Lower leg skin (tissue), 3 donors: ENCODE data around the gene SLC35A4.

Experiments
- CTCF ChIP-seq, 3 donors: fragments of 450-650 bp; IDR thresholded peaks; one replicate each; pipeline ENCODE4 v1.5.1; 2016; ENCODE audit warnings: antibody characterized with exemption in 3 of 3, mild to moderate bottlenecking in 3 of 3, moderate library complexity in 2 of 3
- POLR2A ChIP-seq, 2 donors: fragments of 450-650 bp; IDR thresholded peaks; one replicate each; pipeline ENCODE4 v1.6.1; 2016 to 2017; ENCODE audit warnings: antibody characterized with exemption in 2 of 2, mild to moderate bottlenecking in 1 of 2, moderate library complexity in 1 of 2

GRCh38 chr5:140561753-140562523, 2.7 kb upstream of the SLC35A4 start:
- TF ChIP-seq CTCF (IDR thresholded peaks at IDR 0.05) = no peak
- no peak for TF ChIP-seq POLR2A (IDR thresholded peaks at IDR 0.05)
